ENCODE results near the gene KCNJ10.

KCNJ10 gene

GRCh38 chr1:159961636-159962035 is 108.3 kb downstream of the KCNJ10 start:
- DNase-seq (ENCODE audit: low read depth), result no peak

GRCh38 chr1:159960721-159961381 is 109.1 kb downstream of the KCNJ10 start:
- no peak for DNase-seq (ENCODE audit: low read depth)

GRCh38 chr1:159959451-159959850 is 110.5 kb downstream of the KCNJ10 start:
- DNase-seq (ENCODE audit: low read depth), result no peak

- DNase-seq (ENCODE audit: low read depth), result no peak
Measured at GRCh38 chr1:159958719-159959380, 111.1 kb downstream of the KCNJ10 start.

- DNase-seq (ENCODE audit: low read depth), result no peak
Measured at GRCh38 chr1:159957824-159958268, 112.1 kb downstream of the KCNJ10 start.

GRCh38 chr1:159955456-159955855 is 114.5 kb downstream of the KCNJ10 start:
- no peak for DNase-seq (ENCODE audit: low read depth)

GRCh38 chr1:159953536-159954515 is 116.1 kb downstream of the KCNJ10 start, which contains the start of gene SLAMF9:
SLAMF9 (minus strand) TSS chr1:159954237; CDS start chr1:159954137, 100 bp downstream.
- no peak for DNase-seq (ENCODE audit: low read depth)

GRCh38 chr1:159952932-159953331 is 117.0 kb downstream of the KCNJ10 start:
- no peak for DNase-seq (ENCODE audit: low read depth)

GRCh38 chr1:159951551-159951950 is 118.4 kb downstream of the KCNJ10 start:
- no peak for DNase-seq (ENCODE audit: low read depth)

- no peak for DNase-seq (ENCODE audit: low read depth)
Measured at GRCh38 chr1:159951016-159951415, 118.9 kb downstream of the KCNJ10 start.

- no peak for DNase-seq (ENCODE audit: low read depth)
Measured at GRCh38 chr1:159949981-159950381, 120.0 kb downstream of the KCNJ10 start.

GRCh38 chr1:159949123-159949522 is 120.8 kb downstream of the KCNJ10 start:
- DNase-seq (ENCODE audit: low read depth), result no peak

Measured in activated T-cell treated with anti-CD3 and anti-CD28 coated beads for 24 hours (primary cell).